Suppressor macrophage treated with lipopolysaccharide for 4 hours (primary cell): Measurements from ENCODE around the gene RUBCNL.
A peak's percentile ranks its signal among the peaks of the same experiment; 100 is the strongest.

Experiments used
- DNase-seq: peaks from one replicate; pipeline ENCODE4 v3.0.0-alpha.2; 2020

The RUBCNL gene

GRCh38 chr13:46340011-46340410 is 47.0 kb downstream of the RUBCNL start:
- DNase-seq, result no peak

DNA sequence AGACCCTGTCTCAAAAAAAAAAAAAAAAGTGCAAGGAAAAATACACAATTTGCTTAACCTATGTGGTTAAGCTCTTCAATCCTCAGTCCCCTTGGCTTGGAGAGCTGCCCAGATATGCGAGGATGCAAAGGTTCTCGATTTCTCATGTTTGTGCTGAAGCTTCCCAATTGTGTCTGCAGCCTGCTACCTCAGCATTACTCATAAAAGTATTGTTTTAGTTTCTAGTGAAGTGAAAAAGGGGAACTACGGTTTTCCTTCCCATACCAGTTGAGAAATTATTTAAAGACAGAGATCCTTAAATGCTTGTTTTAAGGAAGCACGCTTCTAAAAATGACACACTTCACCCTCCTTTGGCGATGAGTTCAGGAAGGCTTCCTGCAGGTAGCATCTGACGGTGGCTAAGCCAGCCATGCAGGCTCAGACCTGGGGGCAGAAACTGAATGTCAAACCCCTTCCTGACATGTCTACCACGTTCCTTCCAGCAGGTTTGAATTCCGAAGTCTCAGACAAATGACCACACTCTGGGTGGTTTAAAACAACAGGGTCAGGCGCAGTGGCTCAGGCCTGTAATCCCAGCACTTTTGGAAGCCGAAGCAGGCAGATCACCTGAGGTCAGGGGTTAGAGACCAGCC is 47.9 kb downstream of the RUBCNL start:
- DNase-seq, result peak; percentile 94

DNA sequence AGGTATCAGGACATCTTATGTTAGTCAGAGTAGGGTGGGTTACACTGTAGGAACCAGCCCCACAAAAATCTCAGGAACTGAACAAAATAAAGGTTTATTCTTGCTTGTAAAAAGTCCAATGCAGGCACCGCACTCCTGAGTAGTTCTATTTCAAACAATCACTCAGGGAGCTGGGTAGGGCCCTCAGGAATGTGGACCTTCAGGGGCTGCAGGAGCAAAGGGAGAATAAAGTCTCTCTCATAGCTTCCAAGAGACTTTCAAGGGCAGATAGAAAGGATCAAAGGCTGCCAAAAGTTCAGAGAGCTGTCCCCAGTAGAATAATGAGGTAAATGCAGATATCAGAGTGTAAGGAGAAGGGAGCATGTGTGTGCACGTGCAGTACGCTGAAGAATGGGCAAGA is 49.4 kb downstream of the RUBCNL start:
- no peak for DNase-seq

GRCh38 chr13:46334035-46334822 is 52.8 kb downstream of the RUBCNL start:
- DNase-seq, result no peak

- no peak for DNase-seq
Measured at GRCh38 chr13:46332772-46333171, 54.3 kb downstream of the RUBCNL start.

GRCh38 chr13:46329624-46330023 is 57.4 kb downstream of the RUBCNL start:
- DNase-seq, result no peak

DNA sequence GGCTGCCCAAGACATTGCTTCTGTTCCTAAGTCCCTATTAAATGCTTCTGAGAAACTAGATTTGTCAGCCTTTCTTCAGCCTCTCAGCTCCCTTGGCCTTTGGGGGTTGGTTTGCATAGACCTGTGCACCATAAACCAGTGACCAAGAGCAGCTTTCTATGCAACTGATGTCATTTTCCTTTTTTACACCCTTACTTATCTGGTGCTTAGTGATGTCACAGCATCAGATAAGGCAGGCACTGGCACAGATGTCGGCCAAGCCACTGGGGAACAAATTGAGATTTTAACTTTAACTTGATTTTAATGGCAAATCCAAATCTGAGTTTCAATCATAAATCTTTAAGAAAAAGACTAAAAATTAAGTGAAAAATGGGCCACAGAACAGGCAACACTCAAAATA is 59.8 kb downstream of the RUBCNL start:
- DNase-seq, result no peak

- no peak for DNase-seq
Measured at GRCh38 chr13:46324976-46325375, 62.1 kb downstream of the RUBCNL start.

DNA sequence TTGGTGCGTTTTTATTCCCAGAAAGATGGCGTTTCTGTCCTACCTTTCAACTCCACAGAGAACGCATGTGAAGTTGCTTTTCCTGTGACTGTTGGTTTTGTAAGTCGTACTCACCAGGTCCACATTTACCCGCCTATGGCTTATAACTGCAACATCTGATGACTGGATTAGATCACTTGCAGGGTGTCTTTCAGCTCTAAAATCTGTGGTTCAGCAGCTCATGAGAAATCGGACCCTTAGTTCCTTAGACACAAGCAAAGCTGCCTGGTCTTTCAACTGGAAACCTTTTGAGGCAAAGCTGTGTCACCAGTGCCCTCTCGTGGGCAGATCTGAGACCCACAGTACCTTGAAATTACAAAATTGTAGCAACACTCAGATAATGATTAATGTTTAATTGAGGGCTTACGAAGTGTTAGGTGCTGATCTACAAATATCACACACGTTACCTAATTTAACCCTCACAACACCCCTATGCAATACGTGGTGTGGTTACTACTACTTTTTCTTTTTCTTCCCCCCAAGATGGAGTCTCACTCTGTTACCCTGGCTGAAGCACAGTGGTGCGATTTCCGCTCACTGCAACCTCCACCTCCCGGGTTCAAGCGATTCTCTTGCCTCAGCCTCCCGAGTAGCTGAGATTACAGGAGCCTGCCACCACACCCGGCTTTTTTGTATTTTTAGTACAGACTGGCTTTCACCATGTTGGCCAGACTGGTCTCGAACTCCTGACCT is 65.4 kb downstream of the RUBCNL start:
- peak; percentile 88 for DNase-seq

- no peak for DNase-seq
Measured at GRCh38 chr13:46320821-46321220, 66.2 kb downstream of the RUBCNL start.

DNA sequence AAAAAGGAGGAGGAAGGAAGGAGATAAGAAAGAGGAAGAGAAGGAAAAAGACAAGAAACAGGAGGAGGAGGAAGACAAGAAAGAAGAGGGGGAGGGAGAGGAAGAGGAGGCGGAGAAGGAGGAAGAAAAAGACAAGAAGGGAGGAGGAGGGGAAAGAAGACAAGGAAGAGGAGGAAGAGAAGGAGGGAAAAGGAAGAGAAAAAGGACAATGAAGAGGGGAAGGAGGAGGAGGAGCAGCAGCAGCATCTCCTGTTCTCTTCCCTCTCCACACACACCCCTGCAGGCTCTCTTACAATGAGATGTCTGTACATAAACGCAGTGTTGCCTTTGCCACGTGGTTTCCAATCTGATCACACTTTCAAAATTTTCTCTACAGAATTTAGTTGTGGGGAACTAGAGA is 66.6 kb downstream of the RUBCNL start:
- DNase-seq, result no peak

DNA sequence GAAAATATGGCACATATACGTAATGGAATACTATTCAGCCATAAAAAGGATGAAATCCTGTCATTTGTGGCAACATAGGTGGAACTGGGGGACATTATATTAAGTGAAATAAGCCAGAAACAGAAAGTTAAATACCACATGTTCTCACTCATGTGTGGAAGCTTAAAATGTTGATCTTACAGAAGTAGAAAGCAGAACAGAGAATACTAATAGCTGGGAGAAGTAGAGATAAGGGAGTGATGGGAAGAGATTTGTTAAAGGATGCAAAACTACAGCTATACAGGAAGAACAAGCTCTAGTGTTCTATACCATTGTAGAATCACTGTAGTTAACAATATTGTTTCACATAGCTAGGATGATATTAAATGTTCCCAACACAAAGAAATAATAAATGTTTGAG is 68.1 kb downstream of the RUBCNL start:
- peak; percentile 58 for DNase-seq

DNA sequence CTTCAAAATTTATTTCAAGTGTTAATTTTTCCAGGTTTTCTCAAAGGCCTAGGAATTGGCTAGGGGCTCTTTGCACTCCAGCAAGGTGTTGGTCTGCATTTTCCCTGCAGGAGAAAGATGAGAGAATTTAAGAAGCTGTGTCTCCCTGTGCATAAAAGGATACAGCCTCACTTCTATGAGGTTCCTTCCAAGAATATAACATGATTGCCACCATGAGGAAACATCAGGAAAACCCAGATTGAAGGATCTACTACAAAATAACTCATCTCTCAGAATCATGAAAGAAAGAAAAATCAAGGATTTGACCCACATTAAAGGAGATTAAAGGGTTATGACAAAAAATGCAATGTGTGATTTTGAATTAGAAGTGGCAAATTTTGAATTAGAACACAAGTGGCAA is 69.9 kb downstream of the RUBCNL start:
- DNase-seq, result peak; percentile 39

GRCh38 chr13:46315491-46316075 is 71.5 kb downstream of the RUBCNL start:
- DNase-seq, result no peak

DNA sequence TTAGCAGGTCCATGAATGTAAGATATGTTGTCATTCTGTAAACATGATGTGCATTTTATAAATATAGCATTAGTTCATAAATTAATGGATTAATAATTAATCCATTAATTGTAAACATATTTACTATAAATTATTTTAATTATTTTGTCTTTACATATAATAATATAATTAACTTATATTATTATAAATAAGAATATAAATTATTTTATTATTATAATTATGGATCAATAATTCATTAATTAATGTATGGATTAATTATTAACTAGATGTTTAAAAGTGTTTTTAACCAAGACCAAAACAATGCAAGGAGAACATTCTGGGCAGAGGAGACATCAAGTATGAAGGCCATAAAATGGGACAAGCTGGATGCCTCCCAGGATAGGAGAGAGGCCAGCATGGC is 72.0 kb downstream of the RUBCNL start:
- DNase-seq, result no peak

DNA sequence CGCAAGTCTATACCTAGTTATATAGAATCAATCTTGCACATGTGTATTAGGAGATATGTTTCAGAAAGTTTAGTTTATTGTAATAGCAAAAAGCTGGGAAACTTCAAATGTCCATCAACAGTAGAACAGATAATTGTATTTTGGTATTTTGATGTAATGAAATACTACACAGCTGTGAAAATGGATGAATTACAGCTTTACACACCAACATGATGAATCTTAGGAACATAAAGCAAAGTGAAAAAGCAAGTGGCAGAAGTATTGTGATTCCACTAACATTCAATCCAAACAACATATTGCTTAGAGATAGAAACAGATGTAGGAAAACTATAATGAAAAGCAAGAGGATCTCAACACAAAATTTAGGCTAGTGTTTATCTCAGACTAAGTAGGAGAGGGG is 72.5 kb downstream of the RUBCNL start:
- no peak for DNase-seq

DNA sequence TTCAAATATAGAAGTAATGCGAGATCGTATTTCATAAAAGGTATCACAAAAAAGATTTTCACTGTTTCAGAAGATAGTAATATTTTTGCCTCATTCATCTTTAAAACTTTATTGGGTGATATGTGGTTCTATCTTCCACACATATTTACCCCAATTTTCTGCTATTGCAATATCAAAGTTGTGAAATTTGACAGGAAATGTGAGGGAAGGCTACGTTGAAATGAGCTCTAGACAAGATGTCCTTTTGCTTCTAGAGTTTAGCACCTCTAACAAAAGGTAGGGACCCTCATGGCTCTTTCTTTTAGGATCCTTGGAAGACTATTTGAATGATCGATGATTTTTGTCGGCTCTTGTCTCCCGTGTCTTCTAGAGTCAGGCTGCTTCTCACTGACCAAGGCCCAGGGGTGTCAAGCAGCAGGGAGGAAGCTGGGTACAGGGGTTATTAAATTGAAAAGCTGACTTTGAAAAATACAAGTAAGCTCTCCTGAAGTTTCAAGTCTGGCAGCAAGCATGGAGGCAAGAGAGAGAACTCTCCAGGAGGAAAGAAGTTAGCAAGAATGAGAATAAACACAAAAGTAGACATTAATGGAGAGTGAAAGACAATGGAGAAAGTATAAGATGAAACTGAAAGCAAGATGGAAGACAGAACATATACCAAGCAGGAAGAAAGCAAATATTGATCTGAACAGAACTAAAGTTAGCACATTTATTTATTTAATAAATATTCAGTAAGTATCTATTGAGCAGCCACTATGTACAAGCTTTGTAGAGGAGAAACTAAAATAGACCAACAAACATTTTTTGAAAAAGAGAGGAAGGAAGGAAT is 73.4 kb downstream of the RUBCNL start:
- DNase-seq, result peak; percentile 20

DNA sequence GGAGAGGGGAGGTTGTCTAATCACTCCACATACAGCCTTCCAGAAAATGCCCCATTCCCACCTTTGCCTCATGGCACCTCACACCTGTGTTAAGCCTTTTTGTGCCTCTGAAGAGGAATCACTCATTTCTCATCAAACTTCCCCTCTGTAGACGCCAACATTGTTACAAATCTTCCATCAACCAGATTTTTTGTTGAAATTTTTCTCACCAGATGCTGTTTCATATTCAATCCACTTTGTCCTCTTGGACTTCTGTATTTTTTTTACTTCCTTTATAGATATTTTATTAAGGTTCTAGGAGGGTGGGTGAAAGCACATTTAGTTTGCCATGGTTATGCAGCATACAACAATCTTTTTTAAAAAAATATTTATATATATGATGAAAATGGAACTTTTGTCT is 74.0 kb downstream of the RUBCNL start:
- DNase-seq, result peak; percentile 28

DNA sequence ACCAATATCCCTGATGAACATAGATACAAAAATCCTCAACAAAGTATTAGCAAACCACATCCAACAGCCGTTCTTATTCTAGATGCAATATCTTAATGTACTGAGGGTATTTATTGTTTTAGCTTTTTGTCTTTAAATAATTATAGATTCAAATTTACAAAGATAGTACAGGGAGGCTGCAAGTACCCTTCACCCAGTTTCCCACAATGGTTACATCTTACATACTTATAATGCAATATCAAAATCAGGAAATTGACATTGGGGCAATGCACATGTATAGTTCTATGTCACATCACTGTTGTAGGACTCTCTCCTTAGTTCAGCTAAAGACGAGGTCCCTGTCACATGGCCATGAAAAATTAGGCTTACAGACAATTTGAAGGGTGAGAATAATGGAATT is 75.8 kb downstream of the RUBCNL start:
- DNase-seq, result no peak

- no peak for DNase-seq
Measured at GRCh38 chr13:46310066-46310465, 77.0 kb downstream of the RUBCNL start.

- peak; percentile 73 for DNase-seq
Measured at GRCh38 chr13:46307554-46307953, 79.5 kb downstream of the RUBCNL start.

DNA sequence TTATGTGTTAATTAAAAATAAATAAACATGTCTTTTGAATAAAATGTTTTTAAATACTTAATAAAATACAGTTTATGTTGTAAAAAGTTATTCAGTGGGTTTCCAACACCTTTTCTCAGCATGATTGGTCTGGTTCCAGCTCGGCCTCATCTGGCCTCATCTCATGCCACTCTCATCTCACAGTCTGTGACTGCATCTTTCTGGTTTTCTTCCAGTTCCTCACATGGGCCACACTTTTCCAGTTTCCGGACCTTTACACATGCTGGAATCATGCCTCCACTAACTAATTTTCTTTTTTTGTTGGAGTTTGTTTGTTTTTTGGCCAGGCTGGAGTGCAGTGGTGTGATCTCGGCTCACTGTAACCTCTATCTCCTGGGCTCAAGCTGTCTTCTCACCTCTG is 82.5 kb downstream of the RUBCNL start:
- DNase-seq, result no peak
